RKO (cell line): ENCODE data around the gene SMARCA4.
"Not testable (repeated sequence)": the region's sequence is repeated elsewhere in the genome, so short reads cannot be mapped to it uniquely, and the experiment has no call there.

Experiments
- DNase-seq: peaks from one replicate; pipeline ENCODE4 v3.0.0-alpha.2; 2016; ENCODE audit warnings: low spot score

Gene SMARCA4

GRCh38 chr19:11067356-11068113 lies 106.7 kb downstream of the SMARCA4 start:
- DNase-seq: peak; percentile 93

GRCh38 chr19:11069561-11069960 lies 108.7 kb downstream of the SMARCA4 start:
- no peak for DNase-seq

GRCh38 chr19:11070123-11070522 lies 109.3 kb downstream of the SMARCA4 start:
- DNase-seq: no peak

- DNase-seq: no peak
Measured at GRCh38 chr19:11073568-11073967, 112.7 kb downstream of the SMARCA4 start.

GRCh38 chr19:11076792-11077191 lies 116.0 kb downstream of the SMARCA4 start:
- DNase-seq: not testable (repeated sequence)

GRCh38 chr19:11078893-11079292 lies 118.1 kb downstream of the SMARCA4 start:
- no peak for DNase-seq

GRCh38 chr19:11079999-11080398 lies 119.2 kb downstream of the SMARCA4 start:
- DNase-seq: no peak

GRCh38 chr19:11087870-11088505 lies 127.2 kb downstream of the SMARCA4 start:
- DNase-seq: no peak

GRCh38 chr19:11088506-11089253 lies 127.8 kb downstream of the SMARCA4 start:
- DNase-seq: no peak

- DNase-seq: peak; percentile 98
Measured at GRCh38 chr19:11089254-11090013, 128.6 kb downstream of the SMARCA4 start, which contains the start of gene LDLR. Gene LDLR, plus strand, starts transcription at chr19:11089463. Its CDS starts 86 bp downstream, at chr19:11089549.

GRCh38 chr19:11090014-11090263 lies 129.1 kb downstream of the SMARCA4 start:
- DNase-seq: not testable (repeated sequence)

GRCh38 chr19:11090264-11090996 lies 129.6 kb downstream of the SMARCA4 start:
- peak; percentile 96 for DNase-seq

GRCh38 chr19:11090997-11091702 lies 130.3 kb downstream of the SMARCA4 start:
- no peak for DNase-seq

GRCh38 chr19:11091703-11092153 lies 130.9 kb downstream of the SMARCA4 start:
- DNase-seq: peak; percentile 97

GRCh38 chr19:11092181-11092538 lies 131.3 kb downstream of the SMARCA4 start:
- DNase-seq: peak; percentile 91

GRCh38 chr19:11093689-11094238 lies 132.9 kb downstream of the SMARCA4 start:
- DNase-seq: no peak

- DNase-seq: no peak
Measured at GRCh38 chr19:11094520-11094894, 133.7 kb downstream of the SMARCA4 start.

GRCh38 chr19:11096210-11096841 lies 135.5 kb downstream of the SMARCA4 start:
- no peak for DNase-seq

- DNase-seq: not testable (repeated sequence)
Measured at GRCh38 chr19:11097367-11097766, 136.5 kb downstream of the SMARCA4 start.

GRCh38 chr19:11098327-11098726 lies 137.5 kb downstream of the SMARCA4 start:
- DNase-seq: no peak
